Osteocyte (in vitro differentiated cells): ENCODE data around the gene HDAC4. TPM values are rescaled to one million over a fixed set of nuclear protein-coding genes. Genes with fewer than 3 reads are reported as not detected.

Source experiments
- DNase-seq: peaks from one replicate; pipeline ENCODE4 v3.0.0; 2021; ENCODE audit warnings: mixed read lengths; ENCODE audit not compliant: unreplicated experiment; ENCODE audit errors: extremely low spot score
- H3K27ac Mint-ChIP-seq: one replicate; pipeline ENCODE4 v1.8.0; 2021; ENCODE audit warnings: mild to moderate bottlenecking, mixed read lengths; ENCODE audit not compliant: unreplicated experiment
- H3K27me3 Mint-ChIP-seq: one replicate; pipeline ENCODE4 v1.8.0; 2021; ENCODE audit warnings: mixed read lengths; ENCODE audit not compliant: unreplicated experiment
- H3K36me3 Mint-ChIP-seq: one replicate; pipeline ENCODE4 v1.8.0; 2021; ENCODE audit warnings: mixed read lengths; ENCODE audit not compliant: unreplicated experiment
- H3K4me1 Mint-ChIP-seq: one replicate; pipeline ENCODE4 v1.8.0; 2021; ENCODE audit warnings: mixed read lengths; ENCODE audit not compliant: unreplicated experiment
- H3K4me3 Mint-ChIP-seq: one replicate; pipeline ENCODE4 v1.8.0; 2021; ENCODE audit warnings: mild to moderate bottlenecking, moderate library complexity, mixed read lengths; ENCODE audit not compliant: unreplicated experiment
- H3K9me3 Mint-ChIP-seq: one replicate; pipeline ENCODE4 v1.8.0; 2021; ENCODE audit warnings: mixed read lengths; ENCODE audit not compliant: unreplicated experiment
- CTCF ChIP-seq: fragments of 200-600 bp; sonication (generic); IDR thresholded peaks from 2 replicates; pipeline ENCODE4 v1.5.0; 2021; ENCODE audit warnings: antibody characterized with exemption, mild to moderate bottlenecking, moderate library complexity
- total RNA-seq: library from RNA; stranded (reverse); gene quantifications from 2 replicates; pipeline ENCODE4 v1.2.1, GENCODE V29; 2021

The HDAC4 gene
- total RNA-seq, 1 donor from 2014 or later: 30.3 TPM

GRCh38 chr2:239202343-239202742 is 198.5 kb downstream of the HDAC4 start:
- Mint-ChIP-seq H3K27me3 (no peaks in the 10 kb centered on the region), H3K9me3 (no peaks in the 10 kb centered on the region), H3K4me3 (no peak overlapping the region), H3K4me1 (no peaks in the 10 kb centered on the region), H3K27ac (no peak overlapping the region), H3K36me3 (no peaks in the 10 kb centered on the region)
- no peak for DNase-seq
- no peak for TF ChIP-seq CTCF

GRCh38 chr2:239201884-239202283 is 198.9 kb downstream of the HDAC4 start:
- Mint-ChIP-seq H3K27me3 (no peaks in the 10 kb centered on the region), H3K27ac (no peak overlapping the region), H3K4me1 (no peaks in the 10 kb centered on the region), H3K36me3 (peaks cover 2% of the 10 kb centered on the region), H3K4me3 (no peak overlapping the region), H3K9me3 (no peaks in the 10 kb centered on the region)
- TF ChIP-seq CTCF: no peak
- no peak for DNase-seq

- no peak overlapping the region for H3K4me3 Mint-ChIP-seq
- no peak for TF ChIP-seq CTCF
Measured at GRCh38 chr2:239201531-239201876, 199.3 kb downstream of the HDAC4 start.

GRCh38 chr2:239200646-239201530 is 199.9 kb downstream of the HDAC4 start:
- H3K27ac Mint-ChIP-seq: no peak overlapping the region
- H3K4me1 Mint-ChIP-seq: peaks cover under 1% of the 10 kb centered on the region
- DNase-seq: no peak
- TF ChIP-seq CTCF: no peak
- H3K9me3 Mint-ChIP-seq: no peaks in the 10 kb centered on the region
- H3K4me3 Mint-ChIP-seq: no peak overlapping the region
- H3K27me3 Mint-ChIP-seq: no peaks in the 10 kb centered on the region
- H3K36me3 Mint-ChIP-seq: peaks cover 2% of the 10 kb centered on the region

More at GRCh38 chr2:239201531-239201876, 199.3 kb downstream of the HDAC4 start:
- no peak for DNase-seq
- Mint-ChIP-seq H3K36me3 (peaks cover 2% of the 10 kb centered on the region), H3K27me3 (no peaks in the 10 kb centered on the region), H3K27ac (no peak overlapping the region), H3K9me3 (no peaks in the 10 kb centered on the region), H3K4me1 (no peaks in the 10 kb centered on the region)

GRCh38 chr2:239199041-239199768 is 201.6 kb downstream of the HDAC4 start:
- Mint-ChIP-seq H3K36me3 (peaks cover 2% of the 10 kb centered on the region), H3K4me3 (no peak overlapping the region), H3K4me1 (peaks cover 3% of the 10 kb centered on the region), H3K27me3 (no peaks in the 10 kb centered on the region), H3K9me3 (no peaks in the 10 kb centered on the region), H3K27ac (peak overlapping the region; percentile 16)
- DNase-seq: no peak
- TF ChIP-seq CTCF: no peak
